Measurements from ENCODE around the gene SYT9.

Gene SYT9

DNA sequence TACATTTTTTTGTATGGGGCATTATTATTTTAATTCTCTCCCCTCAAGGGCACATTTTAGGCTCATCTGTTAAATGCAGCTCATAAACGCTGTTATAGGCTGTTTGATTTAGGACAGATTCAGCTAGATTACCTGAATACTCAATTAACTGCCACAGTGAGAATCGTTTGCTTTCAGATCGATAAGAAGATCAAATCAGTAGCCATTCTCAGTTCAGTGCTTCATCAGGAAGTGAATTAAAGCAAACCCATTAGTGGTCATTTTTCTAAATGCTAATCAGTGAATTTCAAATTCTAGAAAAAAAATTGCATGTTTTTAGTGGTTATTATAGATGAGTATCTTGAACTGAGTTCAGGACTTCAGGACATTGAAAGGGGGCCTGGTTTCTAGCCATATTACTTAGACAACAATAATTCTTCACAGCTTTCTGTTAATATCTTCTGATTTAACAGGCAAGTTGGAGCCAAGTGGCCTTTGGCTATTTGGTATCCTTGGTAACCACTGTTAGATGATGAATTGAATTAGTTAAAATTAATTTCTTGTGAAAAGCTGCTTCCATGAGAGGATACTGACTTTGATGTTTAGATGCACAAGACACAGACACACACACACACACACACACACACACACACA lies 18.6 kb downstream of the SYT9 start:
- DNase-seq (ENCODE audit: low read depth in 2 of 3, low spot score in 1 of 3): no peak

DNA sequence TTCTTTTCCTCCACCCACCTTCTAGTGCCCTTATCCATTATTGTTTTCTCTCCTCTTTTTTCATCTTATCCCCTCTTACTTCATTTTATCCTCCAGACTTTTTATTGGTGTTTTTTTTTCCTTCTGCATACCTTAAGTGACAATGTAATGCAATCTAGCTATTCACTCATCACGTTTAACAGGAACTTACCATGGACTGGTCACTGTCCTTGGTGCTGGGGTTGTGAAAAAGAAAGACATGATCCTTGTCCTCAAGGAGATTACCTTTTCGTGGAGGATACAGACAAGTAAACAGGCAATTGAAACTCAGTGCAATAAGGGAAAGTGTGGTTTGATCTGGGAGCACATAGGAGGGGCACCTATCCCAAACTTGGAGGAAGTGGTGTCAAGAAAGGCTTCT lies 20.7 kb downstream of the SYT9 start:
- no peak for DNase-seq (ENCODE audit: low read depth in 2 of 3, low spot score in 1 of 3)

DNA sequence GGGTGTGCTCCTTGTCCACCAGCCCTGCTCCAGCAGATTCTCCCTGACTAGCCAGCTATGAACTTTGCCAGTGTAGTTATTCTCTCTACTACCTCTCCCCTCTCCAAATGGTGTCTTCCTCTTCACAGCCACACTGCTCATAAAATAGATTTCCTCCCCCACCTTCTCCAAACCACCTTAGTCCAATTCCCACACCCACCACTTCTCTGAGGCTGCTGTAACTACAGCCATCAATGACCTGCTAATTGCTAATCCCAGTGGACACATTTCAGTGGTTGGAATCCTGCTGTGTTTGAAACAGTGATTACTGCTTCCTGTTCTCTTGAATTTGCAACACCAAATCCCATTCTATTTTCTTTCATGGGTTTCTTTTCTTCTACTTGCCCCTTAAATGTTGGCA lies 23.4 kb downstream of the SYT9 start:
- no peak for DNase-seq (ENCODE audit: low read depth in 2 of 3, low spot score in 1 of 3)

DNA sequence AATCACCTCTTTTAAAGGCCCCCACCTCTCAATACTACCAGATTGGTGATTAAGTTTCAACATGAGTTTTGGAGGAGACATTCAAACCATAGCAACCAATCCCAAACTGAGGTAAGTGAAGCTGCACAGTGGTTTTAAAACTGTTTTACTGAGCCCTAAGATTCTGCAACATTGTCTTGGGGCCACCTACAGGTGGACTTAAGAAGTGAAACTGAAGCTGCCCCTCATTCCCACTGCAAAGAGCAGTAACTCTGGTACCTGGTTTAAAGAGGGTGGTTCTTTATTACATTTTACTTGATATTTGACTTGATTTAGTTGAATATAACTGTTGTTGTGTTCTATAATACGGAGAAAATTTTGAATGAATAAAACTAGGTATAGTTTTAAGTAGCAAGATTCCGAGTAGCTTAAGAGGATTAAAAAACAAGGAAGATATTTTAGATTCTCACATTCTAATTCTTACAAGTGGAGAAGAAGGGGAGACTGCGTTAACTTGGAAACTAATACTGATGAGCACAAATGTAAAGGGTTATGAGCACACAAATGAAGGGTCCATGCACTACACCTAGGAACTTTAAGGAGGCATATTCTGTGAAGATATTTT lies 26.7 kb downstream of the SYT9 start:
- no peak for DNase-seq (ENCODE audit: low read depth in 2 of 3, low spot score in 1 of 3)

DNA sequence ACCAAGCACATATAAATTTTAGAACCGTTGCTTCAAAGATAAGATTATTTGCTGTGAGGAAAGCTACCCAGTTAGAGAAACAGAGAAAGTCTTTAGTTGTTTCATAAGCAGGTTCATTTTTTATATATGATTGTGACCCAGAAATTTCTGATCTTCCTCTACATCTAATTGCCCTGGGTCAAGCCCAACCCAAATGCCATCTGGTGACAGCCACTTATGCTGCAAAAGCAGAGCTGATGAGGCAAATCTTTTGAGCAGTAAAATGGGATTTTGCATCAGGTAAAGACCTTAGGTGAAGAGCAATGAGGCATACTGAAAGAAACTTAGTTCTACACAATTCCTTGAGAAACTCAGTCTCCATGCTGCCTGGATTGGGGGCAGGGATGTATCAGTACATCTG lies 28.0 kb downstream of the SYT9 start:
- DNase-seq (ENCODE audit: low read depth in 2 of 3, low spot score in 1 of 3): no peak

DNA sequence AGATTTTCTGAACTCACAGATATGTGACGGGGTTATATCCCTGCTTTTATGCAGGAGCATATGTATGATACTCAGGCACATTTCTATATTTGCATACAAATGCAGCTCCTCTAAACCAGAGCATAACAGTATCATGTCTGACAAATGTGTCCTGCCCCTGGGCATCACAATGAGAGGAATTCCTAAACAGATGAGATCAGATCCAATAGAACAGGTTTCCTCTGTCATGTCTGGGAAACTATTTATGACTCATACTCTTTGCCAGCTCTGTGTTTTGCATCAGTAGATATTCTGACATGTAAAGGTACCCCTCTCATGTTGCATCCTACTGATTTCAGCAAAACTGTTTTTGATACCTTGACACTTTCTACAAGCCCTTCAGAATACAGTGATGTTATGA lies 29.4 kb downstream of the SYT9 start:
- DNase-seq (ENCODE audit: low read depth in 2 of 3, low spot score in 1 of 3): no peak

DNA sequence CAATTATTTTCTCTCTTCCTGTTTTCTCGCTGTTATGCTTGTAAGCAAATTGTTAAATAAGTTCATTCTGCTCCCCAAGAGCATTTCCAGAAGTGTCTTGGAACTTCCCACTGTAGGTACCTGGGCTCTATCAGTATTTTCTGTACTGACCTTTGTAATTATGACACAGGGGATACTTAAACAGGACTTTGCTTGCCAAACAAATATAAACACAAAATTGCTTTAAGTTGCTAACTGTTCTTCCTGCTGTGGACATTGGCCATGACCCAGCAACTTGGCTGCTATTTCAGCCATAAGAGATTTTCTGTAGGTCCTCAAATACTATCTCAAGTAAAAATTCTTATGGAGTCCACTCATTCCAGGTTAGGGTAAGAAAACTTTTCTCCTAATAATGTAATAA lies 30.1 kb downstream of the SYT9 start:
- no peak for DNase-seq (ENCODE audit: low read depth in 2 of 3, low spot score in 1 of 3)

DNA sequence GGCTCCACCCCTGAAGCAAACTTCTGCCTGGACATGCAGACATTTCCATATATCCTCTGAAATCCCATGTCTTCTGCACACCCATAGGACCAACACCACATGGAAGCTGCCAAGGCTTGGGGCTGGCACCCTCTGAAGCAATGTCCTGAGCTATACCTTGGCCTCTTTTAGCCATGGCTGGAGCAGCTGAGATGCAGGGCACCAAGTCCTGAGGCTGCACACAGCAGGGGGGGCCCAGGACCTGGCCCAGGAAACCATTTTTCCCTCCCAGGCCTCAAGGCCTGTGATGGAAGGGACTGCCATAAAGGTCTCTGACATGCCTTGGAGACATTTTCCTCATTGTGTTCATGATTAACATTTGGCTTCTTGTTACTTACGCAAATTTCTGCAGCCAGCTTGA lies 34.5 kb downstream of the SYT9 start:
- DNase-seq (ENCODE audit: low read depth in 2 of 3, low spot score in 1 of 3): no peak

DNA sequence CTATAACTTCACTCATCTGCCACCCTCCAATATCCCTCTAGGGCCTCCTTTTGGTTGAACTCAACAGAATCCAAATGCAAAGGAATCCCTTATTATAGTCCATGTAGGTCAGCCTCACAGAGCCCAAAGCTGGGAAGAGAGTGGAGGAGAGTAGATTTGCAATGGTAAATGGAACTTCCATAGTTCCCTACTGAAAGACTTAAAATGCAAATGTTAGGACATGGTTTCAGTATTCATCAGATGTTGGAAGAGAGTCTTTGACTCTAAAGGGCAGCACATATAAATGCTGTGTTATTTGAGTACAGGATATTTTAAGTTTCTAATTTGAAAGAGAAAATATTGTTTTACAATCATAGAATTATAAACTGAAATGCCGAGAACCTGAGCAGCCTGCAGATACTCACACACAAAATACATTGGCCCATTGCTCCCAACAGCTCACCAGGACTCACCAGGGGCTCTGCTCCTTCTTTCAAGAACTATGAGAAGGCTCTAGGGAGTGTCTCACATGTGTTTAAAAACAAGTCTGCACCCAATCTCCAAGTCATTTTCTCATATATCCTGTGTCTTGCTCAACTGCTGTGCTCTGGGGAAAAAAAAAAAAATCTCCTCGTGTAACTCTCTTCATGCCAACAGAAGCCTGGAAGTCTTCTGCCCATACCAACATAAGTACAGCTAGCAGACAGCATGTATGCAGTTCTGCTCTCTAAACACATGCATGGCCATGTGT lies 39.6 kb downstream of the SYT9 start:
- no peak for DNase-seq (ENCODE audit: low read depth in 2 of 3, low spot score in 1 of 3)

DNA sequence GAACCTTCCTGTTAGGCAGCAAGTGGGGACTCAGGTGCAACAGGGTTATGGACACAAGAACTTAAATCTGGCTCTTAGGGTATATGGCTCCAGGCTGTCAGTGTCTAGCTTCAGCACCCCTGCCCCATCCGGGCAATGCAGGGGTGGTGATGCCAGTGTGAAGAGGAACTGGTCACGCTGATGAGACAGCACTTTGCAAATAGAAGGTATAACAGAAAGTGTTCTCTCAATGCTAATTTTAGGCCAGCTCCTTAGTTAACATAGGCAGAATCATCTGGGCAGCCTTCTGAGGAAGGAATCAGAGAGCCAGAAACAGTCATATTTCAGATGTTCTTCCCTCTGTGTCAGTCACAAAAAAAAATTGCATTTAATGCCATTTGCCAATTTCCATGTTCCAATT lies 41.2 kb downstream of the SYT9 start:
- no peak for DNase-seq (ENCODE audit: low read depth in 2 of 3, low spot score in 1 of 3)

DNA sequence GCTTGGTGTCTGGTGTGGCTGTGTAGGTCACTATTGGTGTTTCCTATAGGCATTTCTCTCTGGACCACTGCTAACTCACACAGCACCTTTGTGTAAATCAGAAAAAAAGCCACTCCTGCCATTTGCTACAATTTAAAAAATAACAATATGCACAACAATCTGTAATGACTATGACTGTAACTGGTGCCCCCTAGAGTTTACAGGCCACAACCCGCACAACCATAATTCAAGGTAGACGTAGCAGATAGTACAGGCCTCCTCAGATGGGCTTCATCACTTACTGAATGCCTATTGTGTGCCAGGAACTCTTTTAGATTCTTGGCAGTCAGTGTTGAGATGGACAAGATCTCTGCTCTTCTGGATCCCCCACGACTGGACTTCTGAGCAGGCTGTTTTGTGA lies 47.7 kb downstream of the SYT9 start:
- DNase-seq (ENCODE audit: low read depth in 2 of 3, low spot score in 1 of 3): no peak

DNA sequence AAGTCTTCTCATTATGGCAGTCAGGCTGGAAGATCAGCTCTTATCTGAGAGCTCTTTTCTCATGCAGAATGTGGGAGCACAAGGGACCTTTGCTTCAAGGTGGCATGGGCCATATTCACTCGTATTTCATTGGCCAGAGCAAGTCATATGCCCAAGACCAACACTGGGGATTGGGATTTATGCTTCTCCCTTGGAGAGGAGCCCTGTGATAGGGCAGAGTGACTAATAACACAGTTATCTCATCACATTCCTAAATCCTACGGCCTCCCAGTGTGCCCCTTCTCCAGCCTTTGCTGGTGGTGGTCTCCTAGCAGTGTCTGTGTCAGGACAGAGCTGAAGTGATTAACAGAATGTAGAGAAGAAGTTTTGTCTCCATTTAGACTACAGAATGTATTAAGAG lies 48.6 kb downstream of the SYT9 start:
- no peak for DNase-seq (ENCODE audit: low read depth in 2 of 3, low spot score in 1 of 3)

DNA sequence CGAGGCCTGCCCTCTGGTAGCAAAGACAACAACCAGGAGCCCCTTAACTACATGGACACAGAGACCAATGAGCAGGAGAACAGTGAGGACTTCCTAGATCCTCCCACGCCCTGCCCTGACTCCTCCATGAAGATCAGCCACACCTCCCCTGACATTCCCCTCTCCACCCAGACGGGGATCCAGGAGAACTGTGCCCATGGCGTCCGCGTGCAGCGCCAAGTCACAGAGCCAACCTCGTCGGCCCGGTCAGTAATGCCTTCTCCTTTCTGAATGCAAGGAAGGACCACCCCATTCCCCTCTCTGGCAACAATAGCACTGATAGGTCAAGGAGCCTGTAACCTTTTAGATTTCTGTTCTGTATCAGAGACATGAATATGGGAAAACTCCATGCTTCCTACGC lies 51.4 kb downstream of the SYT9 start:
- no peak for DNase-seq (ENCODE audit: low read depth in 2 of 3, low spot score in 1 of 3)

DNA sequence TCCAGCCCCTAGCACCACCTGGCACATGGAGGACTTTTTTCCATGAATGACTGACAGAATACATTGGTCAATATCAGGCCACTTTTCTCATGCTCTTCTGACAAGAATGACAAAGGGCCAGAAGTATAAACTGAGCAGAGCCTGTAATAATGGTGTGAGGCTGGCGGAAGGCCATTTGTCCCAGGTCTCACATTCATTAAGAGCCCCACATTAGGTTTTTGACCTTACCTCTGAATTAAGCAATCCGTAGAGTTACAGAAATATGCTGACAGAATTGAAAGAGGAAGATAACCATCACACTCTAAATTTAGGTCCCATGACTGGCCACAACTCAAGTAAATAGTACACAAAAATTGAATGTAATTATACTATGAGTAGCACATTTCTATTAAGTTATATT lies 55.2 kb downstream of the SYT9 start:
- DNase-seq (ENCODE audit: low read depth in 2 of 3, low spot score in 1 of 3): no peak

DNA sequence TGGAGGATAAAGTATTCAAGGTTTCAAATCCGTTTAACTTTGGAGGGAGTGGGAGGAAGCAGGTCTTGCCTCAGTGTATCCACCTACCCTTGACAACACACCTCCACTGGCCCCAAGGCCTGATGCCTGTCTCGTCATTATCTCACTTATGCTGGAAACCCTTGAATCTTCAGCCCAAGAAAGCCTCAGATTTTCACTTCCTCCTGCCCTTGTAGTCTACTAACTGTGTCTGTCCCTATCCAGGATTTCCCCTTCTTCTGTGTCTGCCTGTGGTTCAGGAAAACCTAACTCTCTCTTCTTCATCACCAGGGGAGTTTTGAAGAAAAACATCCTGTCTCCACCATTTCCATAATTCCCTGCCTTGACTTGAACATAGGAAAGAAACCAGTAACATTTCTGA lies 56.1 kb downstream of the SYT9 start:
- DNase-seq (ENCODE audit: low read depth in 2 of 3, low spot score in 1 of 3): no peak

DNA sequence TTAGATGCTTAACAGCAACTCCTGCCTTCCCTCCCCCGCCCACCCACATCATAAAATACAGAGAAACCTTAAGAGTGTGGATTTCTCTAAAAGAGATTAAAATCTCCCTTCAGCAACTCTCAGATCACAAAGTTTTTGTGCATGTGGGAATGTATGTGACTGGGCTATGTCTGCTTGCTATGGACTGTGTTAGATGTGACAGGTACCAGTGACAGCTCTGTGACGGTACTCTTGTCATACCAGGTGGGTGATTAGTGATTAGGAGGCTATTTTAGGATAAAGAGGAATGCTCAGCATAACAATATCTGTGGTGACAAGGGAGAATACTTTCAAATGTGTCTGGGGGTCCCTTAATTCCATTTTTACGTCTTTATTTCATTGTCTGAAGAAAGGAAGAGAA lies 60.2 kb downstream of the SYT9 start:
- no peak for DNase-seq (ENCODE audit: low read depth in 2 of 3, low spot score in 1 of 3)

DNA sequence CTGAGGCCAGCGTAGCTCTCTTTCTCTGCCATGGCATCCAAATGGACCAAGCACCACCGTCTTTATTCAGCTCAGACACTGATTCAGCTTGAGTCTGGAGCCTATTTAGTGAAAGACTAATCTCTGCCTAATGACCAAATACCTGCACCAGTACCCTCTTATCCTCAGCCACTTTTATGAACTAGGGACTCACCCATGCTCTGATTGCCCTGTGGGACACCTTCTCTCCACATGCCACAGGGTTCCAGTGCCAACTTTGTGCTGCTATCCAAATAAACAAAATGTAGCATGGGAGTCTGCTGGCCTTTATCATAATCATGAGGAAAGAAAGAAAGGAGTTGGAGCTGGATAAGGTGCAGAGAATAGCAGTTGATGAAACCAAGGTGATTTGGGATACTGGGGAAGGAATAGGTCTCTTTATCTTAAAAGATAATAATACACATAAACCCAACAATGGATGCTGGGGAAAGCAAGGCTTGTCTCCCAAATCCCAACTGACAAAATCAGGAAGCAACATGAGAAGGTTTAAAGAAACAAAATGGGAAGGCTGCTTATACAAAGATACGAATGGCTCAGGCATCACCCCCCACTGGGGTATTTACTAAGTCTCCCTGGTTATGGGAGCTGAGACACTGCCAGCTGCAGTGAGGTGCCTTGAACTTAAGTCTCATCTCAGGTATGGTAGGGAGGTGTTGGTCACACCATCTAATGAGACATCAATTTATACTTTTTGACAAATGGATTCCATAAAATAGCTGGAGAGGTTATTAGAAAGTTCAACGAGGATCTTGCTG lies 63.3 kb downstream of the SYT9 start:
- DNase-seq (ENCODE audit: low read depth in 2 of 3, low spot score in 1 of 3): no peak

DNA sequence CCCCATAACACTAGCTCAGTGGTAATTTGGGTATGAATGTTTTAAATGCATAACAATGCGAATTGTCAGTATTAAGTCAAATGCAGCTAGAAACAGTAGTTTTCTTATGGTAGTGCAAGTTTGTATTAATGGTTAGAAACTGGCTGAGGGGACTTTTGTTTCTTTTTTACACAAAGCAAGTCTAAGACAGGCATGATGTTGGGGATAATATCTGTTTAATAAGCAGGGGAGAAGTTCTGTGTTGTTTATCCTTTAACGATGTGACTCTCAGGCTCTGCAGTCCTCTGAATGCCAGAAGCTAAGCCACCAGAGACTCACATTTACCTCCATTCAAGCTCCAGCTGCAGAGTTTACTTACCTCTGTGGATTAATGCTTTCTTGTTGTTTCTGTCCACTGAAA lies 67.8 kb downstream of the SYT9 start:
- DNase-seq (ENCODE audit: low read depth in 2 of 3, low spot score in 1 of 3): no peak

DNA sequence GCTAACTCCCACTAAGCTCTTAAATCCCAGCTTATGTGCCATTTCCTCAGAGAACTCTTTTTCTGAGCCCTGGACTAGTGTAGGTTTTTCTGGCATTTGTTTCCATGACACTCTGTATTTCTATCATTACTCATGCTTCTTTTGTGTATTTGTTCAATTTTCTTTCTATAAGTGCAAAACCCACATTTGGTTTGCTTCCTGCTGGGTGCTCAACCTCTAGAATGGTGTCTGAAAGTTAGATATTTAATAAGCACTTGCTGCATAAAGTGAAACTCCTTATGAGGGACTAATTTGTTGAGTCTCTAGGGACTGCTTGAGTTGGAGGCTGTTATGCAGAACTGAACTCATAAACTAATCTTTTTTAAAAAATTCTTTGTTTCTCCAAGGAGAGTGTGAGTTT lies 68.6 kb downstream of the SYT9 start:
- no peak for DNase-seq (ENCODE audit: low read depth in 2 of 3, low spot score in 1 of 3)

DNA sequence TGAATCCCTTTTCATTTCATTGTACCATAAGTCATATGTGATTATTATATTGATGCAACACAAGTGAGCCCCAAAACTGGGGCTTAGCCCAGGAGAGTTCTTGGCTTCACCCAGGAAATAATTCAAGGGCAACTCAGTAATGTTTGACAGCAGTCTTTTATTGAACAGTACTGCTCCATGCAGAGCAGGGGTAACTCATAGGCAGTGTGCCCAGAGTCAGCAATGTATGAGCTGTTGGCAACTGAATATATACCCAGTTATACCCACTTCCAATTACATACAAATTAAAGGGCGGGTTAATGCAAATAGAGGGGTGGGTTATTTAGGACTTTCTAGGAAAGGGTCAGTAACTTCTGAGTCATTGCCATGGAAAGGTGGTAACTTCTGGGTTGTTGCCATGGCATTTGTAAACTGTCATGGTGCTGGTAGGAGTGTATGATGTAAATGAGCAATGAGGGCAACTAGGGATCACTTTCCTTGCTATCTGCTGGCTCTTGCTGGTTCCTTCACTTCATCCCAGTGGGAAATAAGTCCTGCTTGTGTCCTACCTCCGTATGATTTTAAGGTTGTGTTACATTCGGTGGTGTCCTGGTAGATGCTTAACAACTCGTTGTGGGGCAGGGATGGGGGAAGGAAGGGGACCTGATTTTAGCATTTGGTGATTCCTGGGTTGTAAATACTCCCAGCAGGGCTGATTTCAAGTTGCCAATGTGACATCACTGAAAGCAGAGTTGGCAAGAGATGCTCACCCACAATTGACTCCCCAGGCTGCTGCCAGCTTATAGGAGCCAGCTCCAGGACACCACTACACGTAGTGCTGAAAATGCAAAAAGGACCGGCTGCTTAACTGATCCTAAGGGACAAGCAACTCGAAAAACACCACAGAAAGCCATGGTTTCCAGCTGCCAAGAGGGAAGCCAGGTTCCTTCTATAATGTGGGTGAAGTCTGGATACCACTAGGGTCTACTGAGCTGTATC lies 70.1 kb downstream of the SYT9 start:
- no peak for DNase-seq (ENCODE audit: low read depth in 2 of 3, low spot score in 1 of 3)

DNA sequence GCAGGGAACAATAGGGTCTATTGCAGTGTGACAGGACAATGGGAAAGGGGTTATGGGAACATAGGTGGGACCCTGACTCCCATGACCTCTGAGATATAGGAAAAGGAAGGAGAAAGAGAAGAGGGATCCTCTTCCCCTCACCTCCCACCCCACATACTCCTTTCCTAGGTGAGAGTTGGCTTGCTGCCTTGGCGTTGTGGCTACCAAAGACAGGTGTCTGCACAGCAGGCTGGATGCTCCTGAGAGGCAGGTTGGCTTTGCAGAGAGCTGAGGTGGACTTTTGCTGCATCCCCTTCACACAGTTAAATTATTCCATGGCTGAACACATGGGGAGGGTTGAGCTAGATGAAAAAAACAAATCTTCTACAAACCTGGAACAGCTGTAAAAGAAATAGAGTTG lies 80.7 kb downstream of the SYT9 start:
- no peak for DNase-seq (ENCODE audit: low read depth in 2 of 3, low spot score in 1 of 3)

All from stimulated activated CD4-positive, alpha-beta T cell treated with anti-CD3 and anti-CD28 coated beads, Interleukin-12 subunit alpha, Interleukin-12 subunit beta, amount 100 ng/mL, for 48 hours (primary cell).